Common myeloid progenitor, CD34-positive (primary cell): ENCODE results near the gene MICAL3.

ENCODE experiments used
- CTCF ChIA-PET: fragments of 350-600 bp; sonication (Branson Sonifier 250); formaldehyde crosslinking; loops from one replicate; lab custom pipeline; 2021; ENCODE audit warnings: antibody characterized with exemption; lab: Charles Lee
- POLR2A ChIA-PET: fragments of 350-600 bp; sonication (Branson Sonifier 250); formaldehyde crosslinking; loops from one replicate; lab custom pipeline; 2021; ENCODE audit warnings: antibody characterized with exemption; lab: Charles Lee
- DNase-seq, 3 donors: peaks; one replicate each; pipeline versions ENCODE4 v3.0.0 to v3.0.0-alpha.2; 2013
- H3K27ac ChIP-seq, 2 experiments: 1 replicate in 1 of 2; 2 replicates in 1 of 2; pipeline ENCODE4 v1.7.0; 2013; ENCODE audit warnings: inconsistent platforms in 2 of 2, low read length in 2 of 2, mild to moderate bottlenecking in 2 of 2, low read depth in 1 of 2, moderate library complexity in 1 of 2; ENCODE audit not compliant: severe bottlenecking in 2 of 2, insufficient read depth in 1 of 2, poor library complexity in 1 of 2
- H3K27me3 ChIP-seq, 5 experiments: replicated peaks in 2 of 5; 1 replicate in 3 of 5; 2 replicates in 2 of 5; pipeline versions ENCODE4 v1.6.1 to v1.7.0; 2013; ENCODE audit warnings: low read length in 4 of 5, mild to moderate bottlenecking in 2 of 5, moderate library complexity in 2 of 5, inconsistent platforms in 1 of 5; ENCODE audit not compliant: insufficient read depth in 5 of 5, control insufficient read depth in 4 of 5
- H3K36me3 ChIP-seq, 4 experiments: 1 replicate in 2 of 4; 2 replicates in 2 of 4; pipeline versions ENCODE4 v1.6.1 to v1.7.0; 2013; ENCODE audit warnings: low read length in 3 of 4, control low read depth in 1 of 4, mild to moderate bottlenecking in 1 of 4; ENCODE audit not compliant: control insufficient read depth in 4 of 4, insufficient read depth in 4 of 4
- H3K4me1 ChIP-seq, 4 experiments: 1 replicate in 3 of 4; 2 replicates in 1 of 4; pipeline versions ENCODE4 v1.6.1 to v1.7.1; 2013; ENCODE audit warnings: low read length in 3 of 4, mild to moderate bottlenecking in 3 of 4, control low read depth in 1 of 4, inconsistent platforms in 1 of 4, moderate library complexity in 1 of 4; ENCODE audit not compliant: control insufficient read depth in 4 of 4, insufficient read depth in 4 of 4; ENCODE audit errors: control extremely low read depth in 1 of 4
- H3K4me3 ChIP-seq, 7 experiments: 1 replicate in 4 of 7; 2 replicates in 3 of 7; pipeline versions ENCODE4 v1.5.1 to v1.7.0; 2013; ENCODE audit warnings: mild to moderate bottlenecking in 7 of 7, low read length in 6 of 7, moderate library complexity in 6 of 7, inconsistent platforms in 2 of 7, low read depth in 2 of 7, control low read depth in 1 of 7; ENCODE audit not compliant: insufficient read depth in 4 of 7, control insufficient read depth in 1 of 7; ENCODE audit errors: extremely low read depth in 1 of 7
- H3K9me3 ChIP-seq, 5 experiments: 1 replicate in 4 of 5; 2 replicates in 1 of 5; pipeline versions ENCODE4 v1.6.1 to v1.7.1; 2013; ENCODE audit warnings: low read length in 4 of 5, mild to moderate bottlenecking in 2 of 5, inconsistent platforms in 1 of 5, low read depth in 1 of 5, moderate library complexity in 1 of 5; ENCODE audit not compliant: control insufficient read depth in 4 of 5, insufficient read depth in 2 of 5; ENCODE audit errors: control extremely low read depth in 1 of 5
- WGBS: methylation state at CpG from one replicate; pipeline ENCODE4 v1.1.5; 2013; ENCODE audit not compliant: insufficient coverage; 5-methylcytosine and 5-hydroxymethylcytosine counted together

MICAL3 gene

GRCh38 chr22:17915676-17916075 is 108.7 kb downstream of the MICAL3 start:
- DNase-seq: no peak
- Histone ChIP-seq H3K27me3 (no peaks in the 10 kb centered on the region), H3K4me3 (no peak overlapping the region), H3K9me3 (peaks cover 0 to 3% (median 0%) of the 10 kb centered on the region in 5 experiments), H3K27ac (no peak overlapping the region), H3K36me3 (no peaks in the 10 kb centered on the region), H3K4me1 (peaks cover 0 to 14% (median 9%) of the 10 kb centered on the region in 4 experiments)
- 100% methylated on average over 1 of the region's 7 CpGs for WGBS
- POLR2A ChIA-PET: no interaction called here
- CTCF ChIA-PET: no interaction called here

GRCh38 chr22:17915188-17915587 is 109.2 kb downstream of the MICAL3 start:
- DNase-seq: no peak
- Histone ChIP-seq H3K27ac (no peak overlapping the region), H3K4me1 (peaks cover 0 to 9% (median 4%) of the 10 kb centered on the region in 4 experiments), H3K27me3 (no peaks in the 10 kb centered on the region), H3K36me3 (no peaks in the 10 kb centered on the region), H3K4me3 (no peak overlapping the region), H3K9me3 (peaks cover 0 to 3% (median 0%) of the 10 kb centered on the region in 5 experiments)
- POLR2A ChIA-PET: no interaction called here
- 96% methylated on average over 8 of the region's 10 CpGs for WGBS
- CTCF ChIA-PET: no interaction called here

- ChIA-PET CTCF (no interaction called here), POLR2A (no interaction called here)
- DNase-seq: no peak
- H3K36me3 ChIP-seq: no peaks in the 10 kb centered on the region
- H3K4me3 ChIP-seq: no peak overlapping the region
- H3K27me3 ChIP-seq: no peaks in the 10 kb centered on the region
- H3K4me1 ChIP-seq: peaks cover 0 to 2% (median 0%) of the 10 kb centered on the region in 4 experiments
- H3K27ac ChIP-seq: no peak overlapping the region
- peaks cover 0 to 3% (median 0%) of the 10 kb centered on the region in 5 experiments for H3K9me3 ChIP-seq
- WGBS: 86% methylated on average over 1 of the region's 3 CpGs
Measured at GRCh38 chr22:17914474-17914873, 109.9 kb downstream of the MICAL3 start.

GRCh38 chr22:17913801-17914347 is 110.5 kb downstream of the MICAL3 start:
- H3K4me3 ChIP-seq: no peak overlapping the region
- ChIA-PET POLR2A (no interaction called here), CTCF (no interaction called here)
- WGBS: 100% methylated on average over 3 of the region's 8 CpGs
- no peak overlapping the region for H3K27ac ChIP-seq
- peaks cover 0 to 2% (median 0%) of the 10 kb centered on the region in 4 experiments for H3K4me1 ChIP-seq
- H3K27me3 ChIP-seq: no peaks in the 10 kb centered on the region
- no peak for DNase-seq
- peaks cover 0 to 3% (median 0%) of the 10 kb centered on the region in 5 experiments for H3K9me3 ChIP-seq
- no peaks in the 10 kb centered on the region for H3K36me3 ChIP-seq

GRCh38 chr22:17912945-17913721 is 111.2 kb downstream of the MICAL3 start:
- Histone ChIP-seq H3K27me3 (no peaks in the 10 kb centered on the region), H3K9me3 (peaks cover 0 to 3% (median 0%) of the 10 kb centered on the region in 5 experiments), H3K36me3 (no peaks in the 10 kb centered on the region), H3K4me1 (peaks cover 0 to 2% (median 0%) of the 10 kb centered on the region in 4 experiments), H3K4me3 (no peak overlapping the region), H3K27ac (no peak overlapping the region)
- 90% methylated on average over 9 of the region's 12 CpGs for WGBS
- POLR2A ChIA-PET: no interaction called here
- no peak for DNase-seq
- CTCF ChIA-PET: no interaction called here

- Histone ChIP-seq H3K4me1 (peaks cover 0 to 2% (median 0%) of the 10 kb centered on the region in 4 experiments), H3K27me3 (no peaks in the 10 kb centered on the region), H3K4me3 (no peak overlapping the region), H3K36me3 (peaks cover 0 to 2% (median 2%) of the 10 kb centered on the region in 4 experiments), H3K9me3 (peaks cover 0 to 3% (median 0%) of the 10 kb centered on the region in 5 experiments), H3K27ac (no peak overlapping the region)
- 100% methylated on average over 3 of the region's 4 CpGs for WGBS
- no peak for DNase-seq
- ChIA-PET CTCF (interaction anchor here (1.3 kb wide), 1 partner anchor 9 kb away, joined by 7 read pairs; no protein-coding TSS in a partner anchor), POLR2A (interaction anchor here (0.6 kb wide), 1 partner anchor 170 kb away, joined by 3 read pairs; no protein-coding TSS in a partner anchor)
Measured at GRCh38 chr22:17911887-17912286, 112.5 kb downstream of the MICAL3 start.

GRCh38 chr22:17911312-17911705 is 113.1 kb downstream of the MICAL3 start:
- peaks cover 0 to 4% (median 3%) of the 10 kb centered on the region in 4 experiments for H3K36me3 ChIP-seq
- peaks cover 0 to 3% (median 0%) of the 10 kb centered on the region in 5 experiments for H3K9me3 ChIP-seq
- H3K27me3 ChIP-seq: no peaks in the 10 kb centered on the region
- no peak overlapping the region for H3K27ac ChIP-seq
- ChIA-PET POLR2A (no interaction called here), CTCF (interaction anchor here (0.9 to 1.3 kb wide), 2 partner anchors 9 to 165 kb away, joined by 3 to 7 read pairs; no protein-coding TSS in a partner anchor)
- peaks cover 0 to 2% (median 0%) of the 10 kb centered on the region in 4 experiments for H3K4me1 ChIP-seq
- DNase-seq: no peak
- 96% methylated on average over 6 of the region's 6 CpGs for WGBS
- H3K4me3 ChIP-seq: no peak overlapping the region
